Measurements from ENCODE around the gene VDR.
A peak's percentile ranks its signal among the peaks of the same experiment; 100 is the strongest.

VDR gene

DNA sequence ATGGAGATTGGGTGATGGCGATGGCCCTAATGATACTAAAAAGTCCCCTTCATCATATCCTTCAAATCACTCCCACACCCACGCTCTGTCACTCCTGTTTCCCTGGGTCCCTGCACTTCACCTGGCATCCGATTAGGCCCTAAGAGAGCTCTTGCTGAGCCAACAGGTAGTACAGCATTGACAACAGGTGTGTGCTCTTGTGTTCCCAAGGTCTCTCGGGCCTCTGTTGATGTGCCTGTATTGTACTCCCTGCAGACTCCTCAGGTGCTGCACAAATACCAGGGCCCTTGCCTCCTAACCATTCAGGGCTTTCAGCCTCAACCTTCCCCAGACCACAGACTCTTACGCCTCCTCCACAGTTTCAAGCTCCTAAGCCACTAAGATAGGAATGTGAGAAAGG is 25.8 kb upstream of the VDR start:
- DNase-seq (ENCODE audit: low read depth) = no peak

DNA sequence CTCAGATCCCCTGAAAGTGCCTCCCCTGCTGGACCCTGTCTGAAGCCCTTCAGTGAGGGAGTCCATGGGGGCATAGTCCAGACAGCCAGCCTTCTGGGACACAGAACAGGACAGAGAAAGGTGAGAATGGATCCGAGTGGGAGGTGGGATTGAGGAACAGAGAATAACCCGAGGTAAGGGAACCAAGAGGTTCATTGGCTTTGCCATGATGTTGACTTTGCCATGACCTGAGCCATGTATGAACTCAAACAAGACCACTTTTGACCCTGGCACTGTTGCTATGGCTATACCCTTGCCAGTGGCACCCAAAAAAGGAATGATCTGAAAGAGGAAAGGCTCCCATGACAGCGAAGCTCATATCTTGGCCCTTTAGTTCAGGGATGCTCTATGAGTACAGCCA is 22.6 kb upstream of the VDR start:
- DNase-seq (ENCODE audit: low read depth) = no peak

- DNase-seq (ENCODE audit: low read depth) = no peak
Observed at GRCh38 chr12:47921907-47922306, 17.1 kb upstream of the VDR start.

DNA sequence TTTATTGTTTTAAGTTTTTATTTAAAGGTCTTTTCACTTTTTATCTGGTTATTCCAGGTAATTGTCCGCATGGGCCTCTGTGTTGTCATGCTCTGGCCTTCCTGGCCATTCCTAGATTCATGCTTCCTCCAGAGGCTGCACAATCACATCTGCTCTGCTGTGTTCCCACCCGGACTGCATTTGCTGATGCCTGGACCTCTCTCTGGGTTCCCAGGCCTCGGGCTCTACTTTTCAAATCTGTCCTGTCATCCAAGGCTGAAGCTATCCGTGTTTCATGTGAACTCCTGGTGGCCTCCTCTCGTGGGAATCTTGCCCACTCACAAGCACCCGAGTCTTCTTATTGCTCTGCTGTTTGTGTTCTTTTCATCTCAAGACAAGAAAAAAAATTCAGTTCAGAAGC is 16.1 kb upstream of the VDR start:
- DNase-seq (ENCODE audit: low read depth) = no peak

- no peak for DNase-seq (ENCODE audit: low read depth)
Observed at GRCh38 chr12:47913081-47913480, 8.3 kb upstream of the VDR start.

- DNase-seq (ENCODE audit: low read depth) = no peak
Observed at GRCh38 chr12:47912556-47912955, 7.8 kb upstream of the VDR start.

DNA sequence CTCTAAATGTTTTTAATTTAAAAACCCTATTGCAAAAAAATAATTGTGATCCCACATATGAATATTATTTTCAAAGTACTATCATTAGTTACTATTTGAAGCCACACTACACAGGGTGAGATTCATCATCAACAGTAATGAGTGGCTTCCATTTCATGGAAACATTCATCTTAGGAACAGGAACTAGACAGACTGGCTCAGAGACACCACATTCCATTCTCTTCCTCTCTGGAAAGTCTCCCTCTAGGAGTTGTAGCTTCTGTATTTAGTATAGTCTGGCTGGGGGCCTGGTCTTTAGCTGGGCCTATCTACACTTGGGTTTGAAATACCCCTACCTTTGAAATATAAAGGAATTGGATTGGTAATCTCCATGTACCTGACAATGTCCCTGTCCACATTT is 6.2 kb upstream of the VDR start:
- DNase-seq (ENCODE audit: low read depth) = no peak

GRCh38 chr12:47910486-47910885 is 5.7 kb upstream of the VDR start:
- DNase-seq (ENCODE audit: low read depth) = no peak

DNA sequence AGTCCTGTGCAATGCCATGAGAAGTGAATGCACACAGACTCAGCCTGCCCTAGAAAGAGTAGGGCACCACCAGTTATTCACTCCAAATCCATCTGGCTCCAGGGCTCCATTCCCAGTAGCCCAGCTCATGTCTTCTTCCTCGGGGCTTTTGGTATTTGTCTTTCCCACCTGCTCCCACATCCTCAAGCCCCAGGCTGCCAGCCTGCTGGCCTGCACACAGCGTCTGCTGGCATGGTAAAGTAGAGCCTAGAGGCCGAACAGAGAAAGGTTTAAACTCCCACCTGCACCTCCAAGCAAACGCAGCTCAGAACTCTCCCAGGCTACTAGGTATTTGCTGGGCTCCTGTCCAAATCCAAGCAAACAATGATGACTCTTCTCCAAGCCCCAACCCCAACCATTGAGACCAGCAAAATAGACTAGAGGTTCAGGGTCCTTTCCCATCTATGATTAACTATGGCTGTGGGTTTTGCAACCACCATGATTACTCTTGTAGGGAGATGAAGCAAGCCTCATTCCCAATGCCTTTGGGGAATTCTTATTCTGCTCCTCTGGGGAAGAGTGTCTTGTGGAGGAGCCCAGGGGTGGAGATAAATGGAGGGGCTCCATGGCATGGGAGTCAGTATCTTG is 5.2 kb upstream of the VDR start:
- DNase-seq (ENCODE audit: low read depth) = no peak

DNA sequence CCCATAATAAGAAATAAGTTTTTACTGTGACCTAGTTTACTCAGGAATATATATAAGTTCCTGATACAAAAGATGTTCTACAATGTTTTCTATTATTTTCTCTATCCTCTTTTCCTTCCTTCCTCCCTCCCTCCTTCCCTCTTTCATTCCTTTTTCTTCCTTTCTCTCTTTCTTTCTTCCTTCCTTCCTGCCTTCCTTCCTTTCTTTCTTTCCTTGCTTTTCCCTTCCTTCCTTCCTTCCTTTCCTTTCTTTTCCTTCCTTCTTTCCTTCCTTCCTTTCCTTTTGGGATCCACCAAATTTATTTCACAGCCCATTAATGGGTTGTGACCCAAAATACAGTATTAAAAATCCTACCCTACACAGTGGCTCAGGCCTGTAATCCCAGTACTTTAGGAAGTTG is 3.9 kb upstream of the VDR start:
- no peak for DNase-seq (ENCODE audit: low read depth)

DNA sequence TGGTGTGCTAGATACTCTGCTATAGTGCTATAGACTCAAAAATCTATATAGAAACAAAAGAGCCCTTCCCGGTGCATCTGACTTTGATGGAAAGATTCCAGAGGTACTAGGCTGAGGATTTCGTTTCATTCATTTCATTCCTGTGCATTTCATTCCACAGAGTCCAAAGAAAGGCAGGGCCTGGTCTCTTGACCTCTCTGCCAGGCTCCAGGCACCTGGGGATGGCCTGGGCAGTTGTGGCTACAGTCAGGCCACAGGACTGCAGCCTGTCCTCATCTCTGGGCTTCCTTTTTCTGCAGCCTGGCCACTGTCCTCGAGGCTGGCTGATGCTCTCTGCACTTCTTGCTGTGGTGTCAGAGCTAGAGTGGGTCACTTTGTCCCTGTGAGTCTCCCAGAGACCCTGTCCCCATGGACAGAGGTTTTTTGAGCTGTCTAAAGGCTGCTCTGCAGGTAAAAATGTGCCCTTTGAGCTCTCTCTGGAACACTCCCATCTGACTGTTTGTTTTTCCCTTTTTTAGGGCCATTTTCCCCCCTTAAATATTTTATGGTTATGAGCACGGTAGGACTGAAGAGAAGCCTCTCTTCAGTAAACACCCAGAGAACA is 3.2 kb upstream of the VDR start:
- no peak for DNase-seq (ENCODE audit: low read depth)

DNA sequence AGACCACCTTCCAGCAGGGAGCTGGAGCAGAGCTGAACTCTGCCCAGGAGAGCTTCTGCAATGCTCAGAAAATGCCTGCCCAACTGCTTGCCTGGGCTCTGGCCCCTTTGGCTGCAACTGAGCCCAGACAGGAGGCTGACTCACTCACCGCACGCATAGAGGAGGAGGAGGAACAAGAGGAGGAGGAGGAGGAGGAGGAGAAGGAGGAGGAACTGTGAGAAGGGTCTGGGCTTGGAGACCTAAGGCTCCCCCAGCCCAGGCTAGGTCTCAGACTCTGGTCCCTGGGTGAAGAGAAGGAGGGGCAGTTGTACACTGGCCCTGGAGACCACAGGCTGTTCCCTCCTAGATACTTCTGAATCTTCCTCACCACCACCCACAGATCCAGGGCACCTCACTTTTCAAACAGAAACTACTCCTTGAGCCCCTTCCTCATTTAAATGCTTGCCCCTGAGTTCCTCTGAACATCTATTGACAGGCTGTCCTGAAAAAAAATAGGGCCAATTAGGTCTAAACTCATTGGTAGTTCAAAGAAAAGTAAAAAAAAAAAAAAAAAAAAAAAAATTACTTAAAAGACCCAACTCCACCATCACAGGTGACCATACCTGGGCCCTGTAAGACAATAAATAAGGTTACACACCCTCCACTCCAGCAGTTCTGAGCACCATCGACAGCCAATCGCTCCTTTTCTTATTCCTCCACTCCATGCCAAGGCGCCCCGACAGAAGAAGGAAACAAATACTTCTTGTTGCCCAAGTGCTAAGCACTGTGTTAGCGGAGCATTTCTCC is 674 bp downstream of the VDR start:
- DNase-seq (ENCODE audit: low read depth) = peak; percentile 86

- peak; percentile 58 for DNase-seq (ENCODE audit: low read depth)
Observed at GRCh38 chr12:47903151-47903611, 1.6 kb downstream of the VDR start.

DNA sequence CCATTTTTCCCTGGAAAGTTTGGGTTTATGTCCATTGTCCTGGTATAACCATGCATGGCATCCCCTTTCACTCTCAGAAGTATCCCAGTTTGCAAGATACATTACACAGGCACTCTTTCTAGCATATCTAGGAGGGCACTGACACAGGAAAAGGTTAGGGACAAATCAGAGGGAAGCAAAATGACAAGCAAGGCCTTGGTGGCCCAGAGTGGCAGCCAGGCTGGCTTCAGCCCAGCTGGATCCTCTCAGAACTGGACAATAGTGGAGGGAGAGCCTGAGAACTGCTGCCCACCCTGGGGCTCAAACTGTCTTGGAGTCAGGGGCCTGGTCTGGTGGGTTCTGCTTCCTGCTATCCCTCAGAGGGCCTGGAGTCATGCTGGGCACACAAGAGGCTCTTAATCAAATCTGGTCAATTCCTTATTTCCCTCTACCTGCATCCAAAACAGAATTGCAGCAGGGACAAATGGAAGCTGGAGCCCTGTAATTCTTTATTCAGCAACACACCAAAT is 2.6 kb downstream of the VDR start:
- DNase-seq (ENCODE audit: low read depth) = no peak

DNA sequence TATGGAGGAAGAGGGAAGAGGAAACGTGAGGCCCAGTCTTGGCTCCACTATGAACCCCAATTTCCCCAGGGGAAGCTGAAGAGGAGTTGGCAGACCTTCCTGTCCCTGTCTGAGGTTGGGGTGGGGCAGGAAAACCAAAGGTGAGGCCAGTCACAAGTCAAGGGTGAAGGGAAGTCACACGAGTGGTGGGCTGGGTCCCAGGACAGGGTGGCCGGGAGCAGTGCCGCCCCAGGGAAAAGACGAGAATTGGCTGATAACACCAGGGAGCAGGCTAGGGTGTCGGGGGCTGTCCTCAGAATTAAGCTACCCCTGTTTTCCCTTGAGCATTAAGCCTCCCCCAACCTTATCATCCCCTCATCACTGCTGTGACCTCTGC is 3.1 kb downstream of the VDR start:
- DNase-seq (ENCODE audit: low read depth) = no peak

DNA sequence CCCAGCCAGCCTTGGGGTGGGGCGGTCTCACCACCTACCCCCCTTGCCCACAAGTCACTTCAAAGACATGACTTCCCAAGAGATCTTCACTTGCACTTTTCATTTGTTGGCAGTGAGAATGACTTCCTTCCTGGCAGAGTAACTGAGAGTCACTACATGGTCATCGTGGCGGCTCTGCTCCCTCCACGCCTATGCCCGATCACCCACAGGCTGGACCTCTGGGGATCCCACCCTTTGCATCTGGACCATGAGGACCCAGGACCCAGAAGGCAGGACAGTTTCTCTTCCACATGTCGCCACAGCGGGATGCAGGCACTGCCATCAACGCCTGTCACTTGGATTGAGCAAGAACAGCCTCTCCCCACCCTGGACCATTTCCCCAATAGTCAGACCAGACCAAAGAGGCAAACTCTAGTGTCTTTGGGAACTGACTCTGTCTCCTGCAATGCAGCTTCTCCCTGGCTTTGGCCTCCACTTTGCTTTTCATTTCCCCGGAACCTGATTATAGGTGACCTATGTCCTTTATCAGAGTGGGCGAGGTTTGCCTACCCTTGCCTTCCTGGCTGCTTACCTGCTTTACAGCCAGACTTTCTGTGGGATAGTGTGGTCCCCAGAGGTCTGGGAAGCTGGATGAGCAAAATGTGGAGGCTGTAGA is 3.6 kb downstream of the VDR start:
- DNase-seq (ENCODE audit: low read depth) = no peak

DNA sequence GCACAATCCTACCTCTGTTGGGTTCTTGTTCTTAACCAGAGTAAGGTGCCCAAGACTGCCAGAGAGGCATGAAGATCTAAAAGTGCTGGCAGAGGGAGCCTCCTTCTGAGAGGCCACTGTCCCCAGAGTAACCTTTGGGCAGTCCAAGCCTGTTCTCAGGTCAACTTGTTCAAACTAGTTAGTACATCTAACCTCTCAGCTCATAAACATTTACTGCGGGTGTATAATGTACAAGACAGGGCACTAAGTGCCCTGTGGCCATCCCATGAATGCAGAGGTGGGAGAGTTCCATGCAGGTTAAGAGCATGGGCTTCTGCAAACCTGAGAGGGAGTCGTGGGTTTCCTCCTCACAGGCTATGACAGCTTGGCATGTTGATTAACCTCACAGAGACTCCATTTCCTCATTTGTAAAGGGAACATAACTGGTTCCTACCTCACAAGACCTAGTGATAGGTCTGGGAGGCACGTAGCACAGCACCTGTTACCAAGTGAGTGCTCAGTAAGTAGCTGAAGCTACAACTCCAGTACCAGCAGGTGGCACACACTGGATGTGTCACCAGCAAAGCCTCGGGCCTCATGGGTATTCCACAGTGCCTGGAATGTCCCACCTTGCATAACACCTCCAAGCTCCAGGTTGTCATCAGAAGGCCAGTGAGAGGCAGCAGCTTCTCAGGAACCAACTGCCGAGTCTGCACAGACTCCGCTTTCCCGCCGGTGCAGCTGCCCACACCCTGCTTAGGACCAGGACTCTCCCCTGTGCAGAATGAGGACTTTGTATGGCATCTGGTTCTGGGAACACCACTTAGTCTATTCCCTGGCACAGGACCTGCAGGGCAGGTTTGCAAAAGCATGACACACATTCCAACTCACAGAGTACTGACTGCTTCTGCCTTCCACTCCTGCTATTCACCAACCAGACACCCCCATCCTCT is 4.4 kb downstream of the VDR start:
- no peak for DNase-seq (ENCODE audit: low read depth)

DNA sequence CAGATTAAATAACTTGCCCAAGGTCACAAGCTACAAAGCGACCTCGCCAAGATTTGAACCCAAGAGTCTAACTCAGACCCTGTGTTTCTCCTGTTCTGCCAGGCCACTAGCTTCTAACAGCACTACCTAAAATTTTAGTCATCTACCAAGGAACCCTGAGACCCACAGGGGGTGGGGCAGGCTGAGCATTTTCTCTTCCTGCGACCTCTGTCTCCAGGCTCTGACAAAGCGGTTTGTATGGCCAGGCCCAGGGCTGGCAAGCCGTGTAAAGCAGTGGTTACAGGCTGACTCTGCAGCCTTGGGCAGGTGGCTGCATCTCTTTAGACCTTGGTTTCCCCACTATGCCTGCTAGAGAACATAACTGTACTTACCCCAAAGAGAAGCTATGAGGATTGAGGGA is 5.3 kb downstream of the VDR start:
- no peak for DNase-seq (ENCODE audit: low read depth)

DNA sequence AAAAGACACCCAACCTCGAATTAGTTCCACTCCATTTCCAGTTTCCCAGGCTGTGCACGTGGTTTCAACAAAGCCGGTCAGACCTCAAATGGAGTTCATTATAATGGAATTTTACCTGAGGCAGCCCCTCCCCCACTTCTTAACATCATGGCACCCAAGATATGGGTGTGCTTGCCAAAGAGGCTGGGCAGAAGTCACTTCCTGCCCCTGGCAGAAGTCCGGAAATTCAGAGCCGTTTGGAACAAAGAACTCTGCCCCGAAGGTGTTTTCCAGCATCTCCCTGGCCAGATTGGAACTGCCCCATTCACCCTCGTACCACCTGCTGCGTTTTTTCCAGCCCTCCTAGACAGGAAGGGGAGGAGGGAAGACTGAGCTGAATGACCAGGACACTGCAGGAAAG is 8.2 kb downstream of the VDR start:
- DNase-seq (ENCODE audit: low read depth) = no peak

GRCh38 chr12:47896022-47896421 is 8.8 kb downstream of the VDR start:
- DNase-seq (ENCODE audit: low read depth) = no peak

- no peak for DNase-seq (ENCODE audit: low read depth)
Observed at GRCh38 chr12:47894652-47895051, 10.1 kb downstream of the VDR start.

GRCh38 chr12:47894068-47894467 is 10.7 kb downstream of the VDR start:
- no peak for DNase-seq (ENCODE audit: low read depth)
